ENCODE measurements around the gene RIN3.
"Not testable (repeated sequence)": the region's sequence is repeated elsewhere in the genome, so short reads cannot be mapped to it uniquely, and the experiment has no call there.

RIN3 gene

DNA sequence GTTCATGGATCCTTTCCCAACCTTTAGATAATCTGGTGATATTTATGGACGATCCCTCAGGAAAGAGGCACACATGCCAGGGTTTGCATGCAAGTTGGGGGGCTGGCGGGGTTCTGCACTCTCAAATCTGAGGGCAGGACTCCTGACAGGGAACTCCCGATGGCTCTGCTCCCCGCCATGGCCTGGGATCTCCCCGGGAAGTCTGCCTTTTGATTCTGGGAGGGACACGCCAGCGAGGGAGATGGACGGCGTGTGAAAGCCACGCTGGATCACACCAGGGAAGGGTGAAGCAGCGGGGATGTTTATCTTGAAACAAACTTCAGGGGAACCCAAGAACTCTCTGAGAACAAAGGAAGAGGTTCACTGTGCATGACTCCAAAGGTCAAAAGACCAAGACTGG is 191.2 kb downstream of the RIN3 start:
- TF ChIP-seq, protein P1, sequence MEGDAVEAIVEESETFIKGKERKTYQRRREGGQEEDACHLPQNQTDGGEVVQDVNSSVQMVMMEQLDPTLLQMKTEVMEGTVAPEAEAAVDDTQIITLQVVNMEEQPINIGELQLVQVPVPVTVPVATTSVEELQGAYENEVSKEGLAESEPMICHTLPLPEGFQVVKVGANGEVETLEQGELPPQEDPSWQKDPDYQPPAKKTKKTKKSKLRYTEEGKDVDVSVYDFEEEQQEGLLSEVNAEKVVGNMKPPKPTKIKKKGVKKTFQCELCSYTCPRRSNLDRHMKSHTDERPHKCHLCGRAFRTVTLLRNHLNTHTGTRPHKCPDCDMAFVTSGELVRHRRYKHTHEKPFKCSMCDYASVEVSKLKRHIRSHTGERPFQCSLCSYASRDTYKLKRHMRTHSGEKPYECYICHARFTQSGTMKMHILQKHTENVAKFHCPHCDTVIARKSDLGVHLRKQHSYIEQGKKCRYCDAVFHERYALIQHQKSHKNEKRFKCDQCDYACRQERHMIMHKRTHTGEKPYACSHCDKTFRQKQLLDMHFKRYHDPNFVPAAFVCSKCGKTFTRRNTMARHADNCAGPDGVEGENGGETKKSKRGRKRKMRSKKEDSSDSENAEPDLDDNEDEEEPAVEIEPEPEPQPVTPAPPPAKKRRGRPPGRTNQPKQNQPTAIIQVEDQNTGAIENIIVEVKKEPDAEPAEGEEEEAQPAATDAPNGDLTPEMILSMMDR (IDR thresholded peaks at IDR 0.05) = no peak
- no peak for TF ChIP-seq ZFX (IDR thresholded peaks at IDR 0.05; ENCODE audit: borderline replicate concordance)
- H3K27ac ChIP-seq = no peak overlapping the region

DNA sequence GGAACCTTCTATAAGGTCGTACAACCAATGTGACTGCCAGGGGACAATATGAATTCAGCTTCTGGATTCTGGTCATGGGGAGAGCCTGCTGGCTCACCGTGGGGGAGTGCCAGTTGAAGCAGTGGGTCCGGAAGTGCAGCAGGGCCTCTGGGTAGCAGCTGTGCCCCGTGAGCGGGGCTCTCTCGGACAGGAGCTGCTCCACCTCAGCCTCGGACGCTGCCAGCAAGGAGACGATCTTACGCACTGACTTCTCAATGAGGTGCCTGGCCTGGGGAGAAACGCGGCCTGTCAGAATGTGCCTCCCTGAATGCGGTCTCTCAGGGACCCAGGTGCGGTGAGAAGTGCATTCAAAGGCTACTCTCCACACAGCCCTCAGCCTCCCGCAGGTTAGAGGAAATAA is 192.8 kb downstream of the RIN3 start:
- TF ChIP-seq, protein P1 (IDR thresholded peaks at IDR 0.05) = no peak
- TF ChIP-seq ZFX (IDR thresholded peaks at IDR 0.05; ENCODE audit: borderline replicate concordance) = no peak
- no peak overlapping the region for H3K27ac ChIP-seq

DNA sequence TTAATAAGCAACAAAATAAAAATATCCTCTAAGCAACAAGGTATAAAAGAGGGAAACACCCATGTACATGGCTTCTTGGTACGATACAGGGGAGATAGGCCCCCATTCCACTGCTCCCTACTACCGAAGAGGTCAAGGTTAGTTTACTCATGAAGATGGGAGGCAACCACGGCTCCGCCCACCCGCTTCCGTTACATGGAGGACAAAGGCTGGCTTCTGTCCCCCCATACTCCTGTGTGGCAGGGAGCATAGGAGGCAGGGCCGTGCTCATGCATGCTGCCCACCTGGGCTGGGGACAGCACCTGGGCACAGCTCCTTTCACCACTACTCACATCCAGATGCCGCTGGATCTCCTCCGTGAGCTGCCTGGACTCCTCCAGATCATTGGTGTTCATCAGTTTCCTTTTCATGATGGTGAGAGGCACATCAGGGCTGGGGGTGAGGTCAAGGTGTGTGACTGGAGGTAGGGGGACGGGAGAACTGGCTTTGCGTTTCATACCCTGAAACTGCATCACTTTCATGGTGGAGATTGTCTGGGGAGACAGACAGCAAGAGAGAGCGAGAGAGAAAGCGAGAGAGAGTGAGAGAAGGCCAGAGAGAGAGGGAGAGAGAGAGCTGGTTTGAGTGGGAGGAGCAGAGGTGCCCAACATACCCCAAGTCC is 195.9 kb downstream of the RIN3 start:
- TF ChIP-seq, protein P1 (IDR thresholded peaks at IDR 0.05) = no peak
- TF ChIP-seq ZFX (IDR thresholded peaks at IDR 0.05; ENCODE audit: borderline replicate concordance) = no peak
- H3K27ac ChIP-seq = no peak overlapping the region

DNA sequence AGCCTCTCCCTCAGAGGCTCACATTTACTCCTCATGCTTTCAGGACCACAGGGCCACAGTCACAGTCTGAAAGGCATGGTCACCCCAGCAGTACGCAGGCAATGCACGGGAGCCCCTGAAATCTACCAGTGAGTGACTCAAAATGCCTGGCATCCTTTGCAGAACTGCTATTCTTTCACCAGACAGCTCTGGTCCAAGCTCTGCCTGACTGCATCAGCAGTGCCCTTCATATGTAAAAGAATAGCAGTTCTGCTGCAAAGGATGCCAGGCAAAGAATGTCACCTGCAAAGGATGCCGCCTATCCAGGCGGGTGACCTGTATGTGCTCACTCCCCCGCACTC is 196.4 kb downstream of the RIN3 start:
- TF ChIP-seq, protein P1 (IDR thresholded peaks at IDR 0.05) = no peak
- TF ChIP-seq ZFX (IDR thresholded peaks at IDR 0.05; ENCODE audit: borderline replicate concordance) = no peak
- no peak overlapping the region for H3K27ac ChIP-seq

DNA sequence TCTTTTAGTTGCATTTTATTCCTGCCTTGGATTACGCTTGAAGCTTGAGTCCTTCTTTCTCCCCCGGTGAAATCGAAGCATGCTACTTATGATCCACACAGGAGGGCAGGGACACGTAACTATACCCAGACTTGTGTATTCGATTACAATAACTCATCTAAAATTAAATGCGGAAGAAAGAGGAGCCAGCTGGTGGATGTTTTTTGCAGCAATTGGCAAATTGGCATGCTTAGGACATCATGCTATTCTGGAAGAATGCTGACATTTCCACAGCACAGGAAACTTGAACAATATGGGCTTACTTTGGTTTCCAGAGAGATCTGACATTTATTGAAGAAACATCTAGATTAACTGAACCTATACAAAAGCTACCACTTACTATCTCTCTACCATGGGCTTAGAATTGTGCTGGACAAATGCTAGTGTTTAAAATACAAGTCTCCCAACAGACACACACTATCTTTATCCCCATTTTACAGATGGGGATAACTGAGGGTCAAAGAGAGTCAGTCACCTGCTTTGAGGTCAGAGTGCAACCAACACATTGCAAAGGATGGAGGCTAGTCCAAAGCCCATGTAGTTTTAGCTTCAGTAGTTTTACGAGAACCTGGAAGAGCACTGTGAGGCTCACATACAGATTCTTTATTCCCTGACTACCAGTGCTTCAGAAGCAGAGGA is 198.5 kb downstream of the RIN3 start:
- H3K27ac ChIP-seq = no peak overlapping the region
- TF ChIP-seq, protein P1 (IDR thresholded peaks at IDR 0.05) = no peak
- TF ChIP-seq ZFX (IDR thresholded peaks at IDR 0.05; ENCODE audit: borderline replicate concordance) = no peak

DNA sequence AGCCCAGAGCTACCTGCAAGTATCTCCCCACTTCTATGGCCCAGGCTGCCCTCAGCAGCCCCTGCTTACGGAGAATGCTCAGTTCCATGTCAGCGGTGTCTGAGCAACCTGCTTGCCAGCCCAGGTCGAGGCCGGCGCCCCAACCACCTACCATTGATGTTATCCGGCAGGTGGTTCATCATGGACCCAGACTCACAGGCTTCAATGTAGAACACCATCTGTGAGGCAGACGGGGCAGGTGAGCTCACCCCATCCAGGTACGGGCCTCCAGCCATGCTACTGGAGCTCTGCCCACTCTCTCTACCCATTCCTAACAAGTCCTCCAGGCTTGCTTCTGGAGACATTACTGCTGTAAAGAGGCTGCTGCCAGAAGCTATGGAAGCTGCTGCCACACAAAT is 199.1 kb downstream of the RIN3 start:
- no peak overlapping the region for H3K27ac ChIP-seq
- TF ChIP-seq ZFX (IDR thresholded peaks at IDR 0.05; ENCODE audit: borderline replicate concordance) = no peak
- TF ChIP-seq, protein P1 (IDR thresholded peaks at IDR 0.05) = no peak

DNA sequence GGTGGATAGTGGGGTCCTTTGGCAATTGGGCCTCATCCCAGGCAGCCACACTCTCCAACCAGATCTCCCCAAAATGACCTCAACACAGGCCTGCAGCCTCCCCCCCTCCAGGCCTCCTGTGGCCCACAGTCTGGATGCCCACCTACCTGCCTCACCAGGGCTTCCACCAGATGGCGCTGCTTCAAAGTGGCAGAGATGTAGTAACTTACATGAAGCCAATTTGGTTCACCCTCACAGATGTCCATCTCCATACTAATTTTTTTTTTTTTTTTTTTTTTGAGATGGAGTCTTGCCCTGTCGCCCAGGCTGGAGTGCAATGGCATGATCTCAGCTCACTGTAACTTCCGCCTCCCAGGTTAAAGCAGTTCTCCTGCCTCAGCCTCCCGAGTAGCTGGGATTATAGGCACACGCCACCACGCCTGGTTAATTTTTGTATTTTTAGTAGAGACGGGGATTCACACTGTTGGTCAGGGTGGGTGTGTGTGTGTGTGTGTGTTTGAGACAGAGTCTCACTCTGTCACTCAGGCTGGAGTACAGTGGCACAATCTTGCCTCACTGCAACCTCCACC is 201.2 kb downstream of the RIN3 start:
- TF ChIP-seq, protein P1 (IDR thresholded peaks at IDR 0.05) = peak; percentile 87
- not testable (repeated sequence) for H3K27ac ChIP-seq
